HepG2 (cell line): ENCODE measurements around the gene TEDC2. TPM values are rescaled to one million over a fixed set of nuclear protein-coding genes. Genes with fewer than 3 reads are reported as not detected.

Experiments used
- CSRNP1 ChIP-seq: sonication (generic); formaldehyde crosslinking; IDR thresholded peaks from 2 replicates; pipeline ENCODE4 v1.8.1; 2023; ENCODE audit warnings: mild to moderate bottlenecking, missing genetic modification reagents
- GATA4 ChIP-seq: sonication (generic); IDR thresholded peaks from 2 replicates; pipeline ENCODE4 v1.6.1; 2016; ENCODE audit warnings: antibody characterized with exemption, low read depth, borderline replicate concordance
- ISL2 ChIP-seq: sonication (generic); formaldehyde crosslinking; IDR thresholded peaks from 2 replicates; pipeline ENCODE4 v1.5.0; 2020; ENCODE audit warnings: missing genetic modification reagents
- KIAA2018 ChIP-seq: sonication (generic); formaldehyde crosslinking; IDR thresholded peaks from 2 replicates; pipeline ENCODE4 v1.5.0; 2020; ENCODE audit warnings: mild to moderate bottlenecking, missing genetic modification reagents, borderline replicate concordance
- RERE ChIP-seq: IDR thresholded peaks from 2 replicates; pipeline ENCODE4 v1.6.1; 2016; ENCODE audit warnings: low read depth, missing genetic modification reagents, missing compliant biosample characterization
- TAF15 ChIP-seq: fragments of 200-400 bp; formaldehyde crosslinking; IDR thresholded peaks from one replicate; pipeline ENCODE4 v1.6.1; 2018; ENCODE audit warnings: mild to moderate bottlenecking, low read depth, low read length; ENCODE audit not compliant: poor library complexity, severe bottlenecking
- ZBTB49 ChIP-seq: sonication (generic); formaldehyde crosslinking; IDR thresholded peaks from 2 replicates; pipeline ENCODE4 v1.4.0; 2020; ENCODE audit warnings: missing genetic modification reagents, borderline replicate concordance
- polyA plus RNA-seq, 8 experiments: library from polyadenylated mRNA; depleted of rRNA in 3 of 8; stranded (reverse) in 7 of 8; unstranded in 1 of 8; fragments of >200 nt; fragmentation: Illumina TruSeq in 4 of 8; extraction: Trizol in 4 of 8; gene quantifications; 2 replicates each; pipeline versions ENCODE4 v1.2.1 to v1.2.3, GENCODE V29; 2011 to 2016; ENCODE audit warnings: low read depth in 4 of 8, missing spikeins in 1 of 8, mixed read lengths in 1 of 8; ENCODE audit not compliant: insufficient read depth in 1 of 8
- total RNA-seq, 5 experiments: library from RNA; depleted of rRNA; stranded (reverse); fragments of >200 nt; fragmentation: Illumina TruSeq; extraction: Trizol; gene quantifications; 2 replicates each; pipeline ENCODE4 v1.2.3, GENCODE V29; 2016; ENCODE audit warnings: low read depth in 1 of 5

Gene TEDC2
- total and polyA plus RNA-seq, 2 of the 13 experiments (the other 11 are each of a cell fraction or from before 2014, with no cell fraction given) = 6.2 to 24.4 TPM

- TF ChIP-seq RERE (CRISPR knock-in tag) (no peak), KIAA2018 (no peak), CSRNP1 (no peak), ISL2 (no peak), TAF15 (no peak), GATA4 (no peak), ZBTB49 (CRISPR knock-in tag) (no peak)
These were observed 53.0 kb downstream of the TEDC2 start (continued) for GRCh38 chr16:2512735-2513404.
